Uterus (tissue), 4 donors: ENCODE data around the gene TFEB. TPM values are rescaled to one million over a fixed set of nuclear protein-coding genes. Genes with fewer than 3 reads are reported as not detected.
A peak's percentile ranks its signal among the peaks of the same experiment; 100 is the strongest.

ENCODE experiments used
- DNase-seq, 2 donors: peaks; one replicate each; pipeline ENCODE4 v3.0.0-alpha.2; 2019 to 2020
- H3K27ac ChIP-seq, 2 donors: fragments of 200-600 bp; sonication (generic); 1 replicate in 1 of 2; 2 replicates in 1 of 2; pipeline ENCODE4 v1.5.1; 2016 to 2018
- H3K27me3 ChIP-seq, 2 donors: fragments of 200-600 bp; sonication (generic); one replicate each; pipeline ENCODE4 v1.5.1; 2018 to 2019; ENCODE audit warnings: control low read depth in 1 of 2
- H3K36me3 ChIP-seq, 2 donors: fragments of 200-600 bp; sonication (generic); one replicate each; pipeline ENCODE4 v1.5.1; 2019; ENCODE audit warnings: control low read depth in 1 of 2
- H3K4me1 ChIP-seq, 2 donors: fragments of 200-600 bp; sonication (generic); one replicate each; pipeline ENCODE4 v1.5.1; 2018 to 2019; ENCODE audit warnings: control low read depth in 1 of 2
- H3K4me3 ChIP-seq, 2 donors: fragments of 200-600 bp; sonication (generic); 1 replicate in 1 of 2; 2 replicates in 1 of 2; pipeline ENCODE4 v1.5.1; 2018 to 2019; ENCODE audit warnings: mild to moderate bottlenecking in 1 of 2
- H3K9me3 ChIP-seq, 2 donors: fragments of 200-600 bp; sonication (generic); one replicate each; pipeline ENCODE4 v1.5.1; 2019; ENCODE audit warnings: control low read depth in 1 of 2
- POLR2A ChIP-seq, 2 donors: fragments of 450-650 bp; IDR thresholded peaks; one replicate each; pipeline ENCODE4 v1.6.1; 2016; ENCODE audit warnings: antibody characterized with exemption in 2 of 2, mild to moderate bottlenecking in 1 of 2, moderate library complexity in 1 of 2
- intact Hi-C: fragments of 100-400 bp; cut with DNase I; formaldehyde crosslinking; loops from one replicate; pipeline ENCODE4 v1.15.1; 2023; ENCODE audit warnings: low total_unique reads
- total RNA-seq, 4 donors: library from RNA; depleted of rRNA in 3 of 4; stranded (reverse); fragments of >200 nt in 3 of 4; gene quantifications; one replicate each; pipeline versions ENCODE4 v1.1.0 to v1.2.4, GENCODE V29; 2014 to 2023
- TF ChIP-seq, protein P1 (sequence below), 4 experiments: fragments of 200-600 bp in 2 of 4; fragments of 450-650 bp in 2 of 4; sonication (generic) in 2 of 4; IDR thresholded peaks; one replicate each; pipeline ENCODE4 v1.5.1; 2016 to 2019; ENCODE audit warnings: antibody characterized with exemption in 4 of 4, mild to moderate bottlenecking in 2 of 4, moderate library complexity in 1 of 4
- donor health status: DM: yes; HTN: yes; CAD: no.

The TFEB gene
- total RNA-seq, 4 donors from 2014 or later: 8.8 to 31.7 (median 17.0) TPM

DNA sequence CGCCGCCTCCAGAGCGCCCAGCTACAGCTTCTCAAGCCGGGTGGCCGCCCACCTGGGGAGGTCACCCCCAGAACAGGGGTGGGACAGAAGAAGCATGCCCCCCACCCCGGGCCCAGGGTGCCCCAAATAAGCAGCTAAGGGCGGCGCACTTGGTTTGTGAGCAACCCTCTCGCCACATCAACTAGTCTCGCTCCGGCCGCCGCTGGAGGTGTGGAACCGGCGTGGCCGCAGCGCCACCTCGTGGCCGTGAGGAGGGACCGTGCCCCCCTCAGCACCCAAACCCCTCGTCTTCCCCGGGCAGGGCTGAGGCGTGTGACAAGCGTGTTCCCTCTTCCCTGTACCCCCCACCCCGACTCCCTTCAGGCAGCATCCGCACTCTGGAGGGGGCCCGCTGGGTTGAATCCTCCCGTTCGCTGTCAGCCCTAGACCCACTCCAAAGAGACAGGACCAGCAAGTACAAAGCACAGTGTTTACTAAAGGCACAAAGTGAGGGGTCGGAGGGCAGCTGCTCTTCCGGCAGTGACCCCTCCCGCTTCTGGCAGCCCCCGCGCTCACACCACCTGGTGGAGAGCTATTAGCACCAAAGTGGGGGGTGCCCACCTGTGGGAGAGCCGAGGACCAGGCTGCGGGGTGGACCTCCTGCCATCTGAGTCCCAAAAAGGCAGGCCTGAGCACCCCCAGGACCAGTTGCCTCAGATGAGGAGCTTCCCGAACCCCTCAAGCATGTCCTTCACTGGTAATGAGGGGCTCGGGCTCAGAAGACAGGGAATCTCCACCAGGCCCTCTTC, 51.7 kb downstream of the TFEB start:
- Histone ChIP-seq H3K36me3 (no peaks in the 10 kb centered on the region), H3K4me3 (peak overlapping the region; percentile 29 to 49), H3K27me3 (no peaks in the 10 kb centered on the region), H3K9me3 (no peaks in the 10 kb centered on the region), H3K27ac (peak overlapping the region; percentile 49 to 79), H3K4me1 (peaks cover 0 to 12% of the 10 kb centered on the region in 2 donors)
- TF ChIP-seq, protein P1, sequence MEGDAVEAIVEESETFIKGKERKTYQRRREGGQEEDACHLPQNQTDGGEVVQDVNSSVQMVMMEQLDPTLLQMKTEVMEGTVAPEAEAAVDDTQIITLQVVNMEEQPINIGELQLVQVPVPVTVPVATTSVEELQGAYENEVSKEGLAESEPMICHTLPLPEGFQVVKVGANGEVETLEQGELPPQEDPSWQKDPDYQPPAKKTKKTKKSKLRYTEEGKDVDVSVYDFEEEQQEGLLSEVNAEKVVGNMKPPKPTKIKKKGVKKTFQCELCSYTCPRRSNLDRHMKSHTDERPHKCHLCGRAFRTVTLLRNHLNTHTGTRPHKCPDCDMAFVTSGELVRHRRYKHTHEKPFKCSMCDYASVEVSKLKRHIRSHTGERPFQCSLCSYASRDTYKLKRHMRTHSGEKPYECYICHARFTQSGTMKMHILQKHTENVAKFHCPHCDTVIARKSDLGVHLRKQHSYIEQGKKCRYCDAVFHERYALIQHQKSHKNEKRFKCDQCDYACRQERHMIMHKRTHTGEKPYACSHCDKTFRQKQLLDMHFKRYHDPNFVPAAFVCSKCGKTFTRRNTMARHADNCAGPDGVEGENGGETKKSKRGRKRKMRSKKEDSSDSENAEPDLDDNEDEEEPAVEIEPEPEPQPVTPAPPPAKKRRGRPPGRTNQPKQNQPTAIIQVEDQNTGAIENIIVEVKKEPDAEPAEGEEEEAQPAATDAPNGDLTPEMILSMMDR (IDR thresholded peaks at IDR 0.05): peak; percentile 88 to 97 (median 91)
- peak in 1 of 2 donors; percentile 25 for TF ChIP-seq POLR2A (IDR thresholded peaks at IDR 0.05)
- peak; percentile 75 to 79 for DNase-seq
- intact Hi-C loops: loop anchor here (2.0 to 10.0 kb wide), 3 partner anchors 81 to 313 kb away; no protein-coding TSS in a partner anchor

DNA sequence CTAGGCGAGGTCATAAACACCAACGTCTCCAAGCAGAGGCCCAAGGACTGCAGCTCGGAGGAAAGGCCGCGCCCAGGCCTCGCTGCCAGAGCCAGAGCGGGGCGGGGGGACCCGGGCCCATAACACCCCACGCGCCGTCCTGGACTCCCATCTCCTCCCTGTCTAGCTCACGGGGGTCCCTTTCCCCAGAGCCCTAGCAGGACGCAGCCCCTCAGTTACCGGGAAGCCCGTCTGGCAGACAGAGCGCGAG, 52.2 kb downstream of the TFEB start:
- intact Hi-C loops: loop anchor here (2.0 to 10.0 kb wide), 3 partner anchors 81 to 312 kb away; no protein-coding TSS in a partner anchor
- Histone ChIP-seq H3K4me3 (peak overlapping the region; percentile 29 to 49), H3K9me3 (no peaks in the 10 kb centered on the region), H3K27ac (peak overlapping the region; percentile 49 to 79), H3K4me1 (peaks cover 0 to 12% of the 10 kb centered on the region in 2 donors), H3K27me3 (no peaks in the 10 kb centered on the region), H3K36me3 (no peaks in the 10 kb centered on the region)
- TF ChIP-seq, protein P1 (IDR thresholded peaks at IDR 0.05): no peak
- no peak for TF ChIP-seq POLR2A (IDR thresholded peaks at IDR 0.05)
- peak in 1 of 2 donors; percentile 35 for DNase-seq

DNA sequence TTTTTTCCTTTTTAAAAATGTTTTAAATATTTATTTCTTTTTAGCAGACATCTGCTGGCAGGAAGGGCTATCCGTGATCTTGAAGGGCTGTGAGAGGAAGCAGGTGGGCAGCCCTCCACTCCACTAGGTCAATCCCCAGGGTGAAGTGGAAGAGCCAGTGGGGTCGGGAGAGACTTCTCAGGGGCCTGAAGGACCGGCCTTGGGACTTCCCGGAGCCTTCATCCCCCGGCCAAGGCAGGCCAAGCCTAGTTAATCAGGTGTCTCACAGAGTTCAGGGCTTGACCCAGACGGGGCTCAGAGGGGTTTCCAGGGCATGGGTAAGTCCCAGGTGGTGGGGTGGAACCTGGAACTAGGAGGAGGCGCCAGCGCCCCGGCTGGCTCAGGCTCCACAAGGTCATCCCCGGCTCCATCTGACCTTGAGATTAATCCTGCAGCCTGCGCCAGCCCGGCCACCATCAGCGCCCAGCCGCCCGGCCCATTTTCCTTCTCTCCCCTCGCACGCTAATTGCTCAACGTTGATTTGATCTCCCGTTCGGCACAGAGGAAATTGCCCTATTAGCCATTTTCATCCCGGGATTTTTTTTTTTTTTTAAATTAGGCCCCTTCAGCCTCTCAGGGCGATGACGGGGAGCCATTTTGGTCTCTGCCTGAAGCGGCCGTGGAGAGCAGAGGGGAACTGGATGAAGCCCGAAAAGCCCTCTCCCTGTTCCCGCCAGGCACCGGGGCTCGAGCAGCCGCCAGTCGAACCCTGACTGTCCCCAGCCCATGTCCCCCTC, 52.7 kb downstream of the TFEB start:
- DNase-seq: no peak
- Histone ChIP-seq H3K27ac (peak overlapping the region; percentile 49 to 79), H3K4me1 (peaks cover 0 to 12% of the 10 kb centered on the region in 2 donors), H3K36me3 (no peaks in the 10 kb centered on the region), H3K4me3 (peak overlapping the region; percentile 29 to 49), H3K9me3 (no peaks in the 10 kb centered on the region), H3K27me3 (no peaks in the 10 kb centered on the region)
- intact Hi-C loops: loop anchor here (2.0 to 10.0 kb wide), 3 partner anchors 80 to 312 kb away; no protein-coding TSS in a partner anchor
- TF ChIP-seq, protein P1 (IDR thresholded peaks at IDR 0.05): no peak
- no peak for TF ChIP-seq POLR2A (IDR thresholded peaks at IDR 0.05)

DNA sequence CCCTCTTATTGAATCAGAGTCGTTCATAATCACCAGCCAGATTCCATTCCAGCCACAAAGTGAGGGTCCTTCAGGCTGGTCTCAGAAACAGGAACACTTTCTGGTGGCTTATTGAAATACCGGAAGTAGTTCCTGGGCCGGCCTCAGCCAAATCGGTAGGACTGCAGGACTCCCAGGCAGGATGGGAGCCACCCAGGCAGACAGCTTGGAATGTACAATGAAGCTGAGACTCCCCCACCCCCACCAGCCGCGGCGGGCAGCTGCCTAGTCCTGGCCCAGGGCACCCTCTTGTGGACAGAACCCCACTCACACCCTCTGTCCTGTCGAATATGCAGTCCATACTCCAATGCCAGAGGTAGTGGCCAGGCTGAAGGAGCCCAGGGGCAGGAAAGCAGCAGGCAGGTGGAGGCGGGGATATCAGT, 53.3 kb downstream of the TFEB start:
- no peak overlapping the region for H3K27ac ChIP-seq
- no peaks in the 10 kb centered on the region for H3K36me3 ChIP-seq
- no peaks in the 10 kb centered on the region for H3K9me3 ChIP-seq
- intact Hi-C loops: loop anchor here (2.0 to 10.0 kb wide), 3 partner anchors 80 to 311 kb away; no protein-coding TSS in a partner anchor
- TF ChIP-seq POLR2A (IDR thresholded peaks at IDR 0.05): no peak
- TF ChIP-seq, protein P1 (IDR thresholded peaks at IDR 0.05): peak; percentile 83 to 89 (median 85)
- peak; percentile 87 to 88 for DNase-seq
- H3K4me3 ChIP-seq: no peak overlapping the region
- H3K4me1 ChIP-seq: peaks cover 0 to 12% of the 10 kb centered on the region in 2 donors
- no peaks in the 10 kb centered on the region for H3K27me3 ChIP-seq
